H1 (cell line): ENCODE measurements around the gene OLFML2B. TPM values are rescaled to one million over a fixed set of nuclear protein-coding genes. Genes with fewer than 3 reads are reported as not detected.

Experiments
- CTCF ChIA-PET: fragments of 300-600 bp; sonication (Branson Sonifier 250); formaldehyde crosslinking; loops from one replicate; lab custom pipeline; 2021; ENCODE audit not compliant: partially characterized antibody; lab: Charles Lee
- POLR2A ChIA-PET: fragments of 300-600 bp; sonication (Branson Sonifier 250); formaldehyde crosslinking; loops from one replicate; lab custom pipeline; 2021; ENCODE audit warnings: inconsistent platforms; ENCODE audit not compliant: partially characterized antibody; lab: Charles Lee
- DNase-seq, 2 experiments: peaks; one replicate each; pipeline versions ENCODE4 v3.0.0 to v3.0.0-alpha.2; 2010 to 2022; ENCODE audit warnings: low spot score in 2 of 2, low read depth in 1 of 2, mixed read lengths in 1 of 2
- FAIRE-seq: peaks from 2 replicates; lab custom pipeline; 2011; peaks lifted over from hg19 to GRCh38; lab: Jason Lieb, UNC
- H2AFZ ChIP-seq: 2 replicates; pipeline ENCODE4 v1.8.1; 2012; ENCODE audit warnings: low read length, inconsistent platforms
- H2AK5ac ChIP-seq: 2 replicates; pipeline ENCODE4 v1.6.1; 2013; ENCODE audit warnings: low read depth, low read length
- H2BK120ac ChIP-seq: replicated peaks from 2 replicates; pipeline ENCODE3; 2013; ENCODE audit warnings: low read depth, low read length, inconsistent platforms
- H2BK12ac ChIP-seq: 2 replicates; pipeline ENCODE4 v1.6.1; 2013; ENCODE audit warnings: low read depth, low read length
- H2BK15ac ChIP-seq: 2 replicates; pipeline ENCODE4 v1.6.1; 2013; ENCODE audit warnings: low read length
- H2BK20ac ChIP-seq: 2 replicates; pipeline ENCODE4 v1.6.1; 2013; ENCODE audit warnings: low read length
- H2BK5ac ChIP-seq: 2 replicates; pipeline ENCODE4 v1.6.1; 2013; ENCODE audit warnings: low read depth, low read length
- H3K14ac ChIP-seq: 2 replicates; pipeline ENCODE4 v1.6.1; 2013; ENCODE audit warnings: inconsistent platforms; ENCODE audit not compliant: insufficient read length
- H3K18ac ChIP-seq: 2 replicates; pipeline ENCODE4 v1.6.1; 2013; ENCODE audit warnings: low read length; ENCODE audit errors: extremely low read depth
- H3K23ac ChIP-seq: 2 replicates; pipeline ENCODE4 v1.6.1; 2013; ENCODE audit warnings: inconsistent platforms; ENCODE audit not compliant: insufficient read length
- H3K23me2 ChIP-seq: 2 replicates; pipeline ENCODE4 v1.6.1; 2013; ENCODE audit warnings: low read depth, low read length
- H3K27ac ChIP-seq: 2 replicates; pipeline ENCODE4 v1.6.1; 2011; ENCODE audit warnings: low read depth, low read length, inconsistent platforms
- H3K27me3 ChIP-seq, 4 experiments: replicated peaks in 1 of 4; 1 replicate in 1 of 4; 2 replicates in 3 of 4; pipeline versions ENCODE4 v1.6.1 to v1.8.1; 2011 to 2013; ENCODE audit warnings: low read length in 3 of 4, mild to moderate bottlenecking in 3 of 4, inconsistent platforms in 2 of 4, mixed read lengths in 2 of 4, moderate library complexity in 1 of 4; ENCODE audit not compliant: control insufficient read depth in 3 of 4, insufficient read depth in 3 of 4; ENCODE audit errors: extremely low read depth in 1 of 4
- H3K36me3 ChIP-seq, 4 experiments: 2 replicates each; pipeline versions ENCODE4 v1.6.1 to v1.8.1; 2011 to 2013; ENCODE audit warnings: mild to moderate bottlenecking in 4 of 4, low read length in 3 of 4, moderate library complexity in 2 of 4, control low read depth in 1 of 4, inconsistent platforms in 1 of 4; ENCODE audit not compliant: insufficient read depth in 4 of 4, control insufficient read depth in 2 of 4
- H3K4ac ChIP-seq: replicated peaks from 2 replicates; pipeline ENCODE3; 2013; ENCODE audit warnings: low read length, low read depth, mixed read lengths, inconsistent platforms; ENCODE audit not compliant: insufficient read length
- H3K4me1 ChIP-seq, 4 experiments: replicated peaks in 1 of 4; 1 replicate in 1 of 4; 2 replicates in 3 of 4; pipeline versions ENCODE4 v1.6.1 to v1.8.1; 2011 to 2013; ENCODE audit warnings: low read length in 3 of 4, inconsistent platforms in 2 of 4, mixed read lengths in 1 of 4; ENCODE audit not compliant: insufficient read depth in 4 of 4, control insufficient read depth in 3 of 4
- H3K4me2 ChIP-seq, 2 experiments: 2 replicates each; pipeline versions ENCODE4 v1.6.1 to v1.8.1; 2011 to 2013; ENCODE audit warnings: low read depth in 2 of 2, low read length in 2 of 2, control low read depth in 1 of 2, inconsistent platforms in 1 of 2, mild to moderate bottlenecking in 1 of 2; ENCODE audit not compliant: insufficient read depth in 1 of 2
- H3K4me3 ChIP-seq, 4 experiments: fragments of 200-600, 300-600 bp in 1 of 4; sonication (generic), shearing (Covaris generic), sonication (Bioruptor Twin) in 1 of 4; 2 replicates each; pipeline versions ENCODE4 v1.5.1 to v1.8.1; 2011 to 2016; ENCODE audit warnings: low read length in 4 of 4, low read depth in 3 of 4, control low read depth in 2 of 4, inconsistent platforms in 2 of 4, mild to moderate bottlenecking in 2 of 4, mixed read lengths in 1 of 4, moderate library complexity in 1 of 4; ENCODE audit not compliant: insufficient read depth in 2 of 4; ENCODE audit errors: extremely low read depth in 1 of 4
- H3K56ac ChIP-seq: replicated peaks from 2 replicates; pipeline ENCODE3; 2013; ENCODE audit warnings: low read depth, mild to moderate bottlenecking, mixed read lengths, low read length, inconsistent platforms; ENCODE audit not compliant: insufficient read length
- H3K79me1 ChIP-seq: 2 replicates; pipeline ENCODE4 v1.6.1; 2013; ENCODE audit warnings: low read depth, low read length, control low read depth
- H3K79me2 ChIP-seq, 2 experiments: 2 replicates each; pipeline versions ENCODE4 v1.6.1 to v1.8.1; 2012 to 2013; ENCODE audit warnings: low read length in 2 of 2, mild to moderate bottlenecking in 2 of 2, inconsistent platforms in 1 of 2; ENCODE audit not compliant: insufficient read depth in 2 of 2, control insufficient read depth in 1 of 2
- H3K9ac ChIP-seq, 4 experiments: replicated peaks in 1 of 4; 1 replicate in 1 of 4; 2 replicates in 3 of 4; pipeline versions ENCODE4 v1.6.1 to v1.8.1; 2011 to 2013; ENCODE audit warnings: low read depth in 3 of 4, low read length in 3 of 4, control low read depth in 2 of 4, mild to moderate bottlenecking in 2 of 4, moderate library complexity in 2 of 4, inconsistent platforms in 1 of 4; ENCODE audit errors: extremely low read depth in 1 of 4
- H3K9me3 ChIP-seq, 2 experiments: 2 replicates each; pipeline versions ENCODE4 v1.6.1 to v1.8.1; 2012 to 2013; ENCODE audit warnings: mild to moderate bottlenecking in 2 of 2, moderate library complexity in 2 of 2, control low read depth in 1 of 2, inconsistent platforms in 1 of 2, low read depth in 1 of 2, low read length in 1 of 2, mixed read lengths in 1 of 2; ENCODE audit not compliant: insufficient read depth in 2 of 2
- H4K20me1 ChIP-seq, 2 experiments: replicated peaks in 1 of 2; 2 replicates each; pipeline versions ENCODE3 to v1.8.1; 2011 to 2013; ENCODE audit warnings: inconsistent platforms in 2 of 2, low read length in 2 of 2, mild to moderate bottlenecking in 1 of 2; ENCODE audit not compliant: insufficient read depth in 2 of 2, control insufficient read depth in 1 of 2
- H4K5ac ChIP-seq: 2 replicates; pipeline ENCODE4 v1.6.1; 2013; ENCODE audit warnings: low read length, low read depth, mixed read lengths, inconsistent platforms; ENCODE audit not compliant: insufficient read length
- H4K8ac ChIP-seq: 2 replicates; pipeline ENCODE4 v1.8.0; 2013; ENCODE audit warnings: mild to moderate bottlenecking, moderate library complexity, low read length, inconsistent platforms; ENCODE audit not compliant: insufficient read depth; ENCODE audit errors: extremely low read depth
- H4K91ac ChIP-seq: replicated peaks from 2 replicates; pipeline ENCODE3; 2013; ENCODE audit warnings: low read length, mixed read lengths, inconsistent platforms; ENCODE audit not compliant: insufficient read length
- ASH2L ChIP-seq: fragments of 200-600, 300-600 bp; sonication (generic); IDR thresholded peaks from one replicate; pipeline ENCODE4 v1.7.1; 2017; ENCODE audit warnings: low read length
- ATF3 ChIP-seq: IDR thresholded peaks from 2 replicates; pipeline ENCODE4 v1.6.1; 2011; ENCODE audit warnings: low read depth, mild to moderate bottlenecking, low read length; ENCODE audit not compliant: insufficient read depth
- BACH1 ChIP-seq: IDR thresholded peaks from 2 replicates; pipeline ENCODE4 v1.6.1; 2012; ENCODE audit warnings: low read length, improper control_type of control experiment
- CBX8 ChIP-seq: fragments of 300-800, 300-1000 bp; sonication (generic); IDR thresholded peaks from 2 replicates; pipeline ENCODE4 v1.7.1; 2016; ENCODE audit warnings: low read depth, low read length, borderline replicate concordance
- CEBPB ChIP-seq: IDR thresholded peaks from 2 replicates; pipeline ENCODE4 v1.6.1; 2012; ENCODE audit warnings: low read depth, low read length
- FOSL1 ChIP-seq: IDR thresholded peaks from 2 replicates; pipeline ENCODE4 v1.6.1; 2011; ENCODE audit warnings: mild to moderate bottlenecking, low read depth, low read length, moderate library complexity; ENCODE audit not compliant: insufficient read depth
- HDAC2 ChIP-seq, 2 experiments: fragments of 300-600 bp in 1 of 2; sonication (generic) in 1 of 2; IDR thresholded peaks; 2 replicates each; pipeline ENCODE4 v1.6.1; 2011 to 2012; ENCODE audit warnings: low read depth in 2 of 2, low read length in 2 of 2, mild to moderate bottlenecking in 2 of 2, moderate library complexity in 2 of 2, borderline replicate concordance in 1 of 2, inconsistent platforms in 1 of 2
- KDM5A ChIP-seq: fragments of 200-600 bp; IDR thresholded peaks from 2 replicates; pipeline ENCODE4 v1.7.1; 2012; ENCODE audit warnings: mild to moderate bottlenecking, low read length, inconsistent platforms, mixed read lengths
- RNF2 ChIP-seq: fragments of 200-900, 300-1000 bp; sonication (generic); IDR thresholded peaks from 2 replicates; pipeline ENCODE4 v1.7.1; 2016; ENCODE audit warnings: borderline replicate concordance, low read depth, mild to moderate bottlenecking, antibody characterized with exemption, low read length; ENCODE audit not compliant: poor library complexity, severe bottlenecking; ENCODE audit errors: missing control alignments
- SIX5 ChIP-seq: IDR thresholded peaks from 2 replicates; pipeline ENCODE4 v1.6.1; 2011; ENCODE audit warnings: mild to moderate bottlenecking, low read depth, low read length
- TBP ChIP-seq: IDR thresholded peaks from 2 replicates; pipeline ENCODE4 v1.6.1; 2011; ENCODE audit warnings: low read depth, low read length, improper control_type of control experiment
- YY1 ChIP-seq: IDR thresholded peaks from 2 replicates; pipeline ENCODE4 v1.6.1; 2011; ENCODE audit warnings: low read depth, mild to moderate bottlenecking, low read length
- ZNF274 ChIP-seq: IDR thresholded peaks from 2 replicates; pipeline ENCODE4 v1.7.0; 2012; ENCODE audit warnings: low read length, borderline replicate concordance; ENCODE audit errors: extremely low read depth
- WGBS, 2 experiments: shearing (Covaris generic) in 1 of 2; methylation state at CpG; one replicate each; pipeline versions ENCODE4 v1.1.6 to v1.1.7; 2013 to 2015; ENCODE audit warnings: low lambda C conversion rate in 2 of 2, mixed read lengths in 2 of 2, inconsistent platforms in 1 of 2, low coverage in 1 of 2, missing lambda C conversion rate in 1 of 2; ENCODE audit not compliant: insufficient replicate concordance in 2 of 2, insufficient coverage in 1 of 2, insufficient read length in 1 of 2; ENCODE audit errors: extremely low coverage in 1 of 2, missing lambda C conversion rate in 1 of 2; 5-methylcytosine and 5-hydroxymethylcytosine counted together
- polyA plus RNA-seq, 7 experiments: library from polyadenylated mRNA; depleted of rRNA in 3 of 7; stranded (reverse) in 5 of 7; unstranded in 2 of 7; fragments of >200 nt in 5 of 7; fragments of 200-250 nt in 2 of 7; gene quantifications; 1 replicate in 5 of 7; 2 replicates in 1 of 7; 4 replicates in 1 of 7; pipeline versions ENCODE4 v1.2.1 to v1.2.3, GENCODE V29; 2011 to 2013; ENCODE audit warnings: missing spikeins in 2 of 7, mixed read lengths in 2 of 7
- total RNA-seq: library from RNA; stranded (reverse); fragmentation: NEBNext Ultra II Directional; extraction: Animal tissue kit (Norgen Biotek cat#: 25700); gene quantifications from 2 replicates; pipeline ENCODE4 v1.2.1, GENCODE V29; 2021

The OLFML2B gene
- total and polyA plus RNA-seq, 2 of the 8 experiments (the other 6 are each of a cell fraction or from before 2014, with no cell fraction given), result 6.5 to 10.4 TPM

GRCh38 chr1:162072740-162073139 is 49.1 kb upstream of the OLFML2B start:
- Histone ChIP-seq H2BK12ac (0 out of 2 replicates have a peak overlapping the region, but pooled peaks have one; percentile 32), H4K20me1 (peaks cover 0 to 2% of the 10 kb centered on the region in 2 experiments), H3K4me3 (peak overlapping the region in 2 of 4 experiments; percentile 1 to 19; a peak in 1 of 8 replicates), H4K8ac (no peak overlapping the region), H3K23ac (no peak overlapping the region), H2AK5ac (peak overlapping the region; percentile 67; the same call in 1 of the 2 replicates), H3K27ac (no peak overlapping the region), H3K36me3 (peaks cover 0 to 12% (median 0%) of the 10 kb centered on the region in 4 experiments; a peak in 2 of 8 replicates), H3K79me2 (peaks cover 0 to 69% of the 10 kb centered on the region in 2 experiments; a peak in 3 of 4 replicates), H3K79me1 (peaks cover 2% of the 10 kb centered on the region; the same call in 1 of the 2 replicates), H2AFZ (no peak overlapping the region), H3K18ac (no peak overlapping the region; the same call in 1 of the 2 replicates), H3K9me3 (peaks cover 5% of the 10 kb centered on the region in 2 experiments; a peak in 1 of 4 replicates), H2BK20ac (no peak overlapping the region), H4K5ac (no peak overlapping the region), H3K14ac (no peak overlapping the region), H3K23me2 (peaks cover 12% of the 10 kb centered on the region), H3K4me2 (peak overlapping the region; percentile 9 to 98; a peak in 3 of 4 replicates), H2BK5ac (no peak overlapping the region), H3K4me1 (peaks cover 5 to 33% (median 16%) of the 10 kb centered on the region in 4 experiments; a peak in 5 of 7 replicates), H2BK15ac (no peak overlapping the region), H3K4ac (no peak overlapping the region), H3K56ac (no peak overlapping the region), H2BK120ac (no peak overlapping the region), H4K91ac (no peak overlapping the region), H3K9ac (no peak overlapping the region), H3K27me3 (no peaks in the 10 kb centered on the region)
- ChIA-PET POLR2A (interaction anchor here (0.8 kb wide), 2 partner anchors 11 to 14 kb away, joined by 3 read pairs; no protein-coding TSS in a partner anchor), CTCF (interaction anchor here (1.0 to 1.2 kb wide), 2 partner anchors 79 to 205 kb away, joined by 3 to 4 read pairs; no protein-coding TSS in a partner anchor)
- 88% methylated on average over 3 of the region's 3 CpGs; no CpG with 5 or more reads in 1 of the 2 experiments for WGBS, 2 experiments
- FAIRE-seq (no peak), DNase-seq (no peak)
- no peak for TF ChIP-seq KDM5A
- TF ChIP-seq BACH1, result no peak
- TF ChIP-seq CBX8, result no peak
- no peak for TF ChIP-seq FOSL1
- TF ChIP-seq SIX5, result no peak
- no peak for TF ChIP-seq YY1
- no peak for TF ChIP-seq ZNF274
- TF ChIP-seq RNF2, result no peak
- TF ChIP-seq ASH2L, result no peak
- no peak for TF ChIP-seq CEBPB
- TF ChIP-seq ATF3, result no peak
- TF ChIP-seq TBP, result no peak
- TF ChIP-seq HDAC2 (IDR thresholded peaks at IDR 0.05; ENCODE audit: borderline replicate concordance in 1 of 2, low read depth in 2 of 2, low read length in 2 of 2), result no peak
